SK-N-SH (cell line): ENCODE measurements around the gene NUP210L. TPM values are rescaled to one million over a fixed set of nuclear protein-coding genes. Genes with fewer than 3 reads are reported as not detected.

Experiments
- CTCF ChIA-PET: fragments of 300-600, 350-600 bp; formaldehyde crosslinking; extraction: SDS; loops from one replicate; lab custom pipeline; 2021; lab: Yijun Ruan, JAX
- POLR2A ChIA-PET: fragments of 350-600 bp; sonication (Branson Sonifier 250); formaldehyde crosslinking; extraction: SDS; loops from one replicate; lab custom pipeline; 2020; ENCODE audit warnings: antibody characterized with exemption, inconsistent platforms; lab: Yijun Ruan, JAX
- DNase-seq: peaks from one replicate; pipeline ENCODE4 v3.0.0; 2012
- H2AFZ ChIP-seq: fragments of 200-600 bp; sonication (generic); 2 replicates; pipeline ENCODE4 v1.8.1; 2016; ENCODE audit warnings: antibody characterized with exemption, mild to moderate bottlenecking, low read depth
- H3F3A ChIP-seq: fragments of 200-600 bp; sonication (generic); replicated peaks from 2 replicates; pipeline ENCODE3; 2016; ENCODE audit warnings: antibody characterized with exemption, mild to moderate bottlenecking; ENCODE audit not compliant: insufficient read depth
- H3K27ac ChIP-seq, 2 experiments: fragments of 200-500 bp in 1 of 2; fragments of 200-600 bp in 1 of 2; sonication (Bioruptor generic) in 1 of 2; sonication (generic), shearing (Covaris generic) in 1 of 2; 2 replicates each; pipeline versions ENCODE4 v1.5.1 to v1.6.1; 2014 to 2016; ENCODE audit warnings: low read depth in 2 of 2, inconsistent platforms in 1 of 2, low read length in 1 of 2, mild to moderate bottlenecking in 1 of 2, mixed read lengths in 1 of 2
- H3K27me3 ChIP-seq: fragments of 200-600 bp; sonication (generic), shearing (Covaris generic); 2 replicates; pipeline ENCODE4 v1.6.1; 2016; ENCODE audit warnings: mixed run types; ENCODE audit not compliant: insufficient read depth
- H3K36me3 ChIP-seq, 2 experiments: fragments of 200-500 bp in 1 of 2; fragments of 200-600 bp in 1 of 2; sonication (Bioruptor generic) in 1 of 2; sonication (generic) in 1 of 2; replicated peaks in 1 of 2; 2 replicates each; pipeline versions ENCODE3 to v1.5.1; 2014 to 2016; ENCODE audit warnings: low read length in 1 of 2, mild to moderate bottlenecking in 1 of 2; ENCODE audit not compliant: insufficient read depth in 2 of 2, control insufficient read depth in 1 of 2
- H3K4me1 ChIP-seq, 2 experiments: fragments of 200-500 bp in 1 of 2; fragments of 200-600 bp in 1 of 2; sonication (Bioruptor generic) in 1 of 2; sonication (generic), shearing (Covaris generic) in 1 of 2; 2 replicates each; pipeline versions ENCODE4 v1.5.1 to v1.6.1; 2014 to 2016; ENCODE audit warnings: low read depth in 1 of 2, low read length in 1 of 2, mixed run types in 1 of 2; ENCODE audit not compliant: insufficient read depth in 2 of 2, control insufficient read depth in 1 of 2
- H3K4me2 ChIP-seq: fragments of 200-600 bp; sonication (generic), shearing (Covaris generic); 2 replicates; pipeline ENCODE4 v1.6.1; 2017; ENCODE audit warnings: mixed run types
- H3K4me3 ChIP-seq, 2 experiments: fragments of 200-500 bp in 1 of 2; fragments of 200-600 bp in 1 of 2; sonication (Bioruptor generic) in 1 of 2; sonication (generic), shearing (Covaris generic) in 1 of 2; 2 replicates each; pipeline versions ENCODE4 v1.5.1 to v1.8.1; 2014 to 2016; ENCODE audit warnings: low read depth in 2 of 2, inconsistent platforms in 1 of 2, low read length in 1 of 2, mild to moderate bottlenecking in 1 of 2, mixed read lengths in 1 of 2, moderate library complexity in 1 of 2
- H3K79me2 ChIP-seq: fragments of 200-600 bp; sonication (generic); 2 replicates; pipeline ENCODE4 v1.8.1; 2017; ENCODE audit warnings: mild to moderate bottlenecking; ENCODE audit not compliant: insufficient read depth
- H3K9ac ChIP-seq: fragments of 200-600 bp; sonication (generic); 2 replicates; pipeline ENCODE4 v1.6.1; 2017; ENCODE audit warnings: mixed run types
- H3K9me2 ChIP-seq: fragments of 200-600 bp; sonication (generic); 2 replicates; pipeline ENCODE4 v1.6.1; 2017; ENCODE audit warnings: mixed run types
- H3K9me3 ChIP-seq: fragments of 200-600 bp; sonication (generic); 2 replicates; pipeline ENCODE4 v1.6.1; 2017; ENCODE audit warnings: mixed run types, mild to moderate bottlenecking, moderate library complexity
- H4K20me1 ChIP-seq: fragments of 200-600 bp; sonication (generic); 2 replicates; pipeline ENCODE4 v1.6.1; 2017; ENCODE audit warnings: mild to moderate bottlenecking, mixed run types; ENCODE audit not compliant: insufficient read depth
- CHD2 ChIP-seq: fragments of 150-350 bp; IDR thresholded peaks from 2 replicates; pipeline ENCODE4 v1.6.1; 2018; ENCODE audit warnings: low read length; ENCODE audit not compliant: partially characterized antibody
- ELF1 ChIP-seq: IDR thresholded peaks from 2 replicates; pipeline ENCODE4 v1.4.0; 2012
- EP300 ChIP-seq, 2 experiments: IDR thresholded peaks; 2 replicates each; pipeline versions ENCODE4 v1.4.0 to v1.6.1; 2012; ENCODE audit warnings: borderline replicate concordance in 1 of 2, low read depth in 1 of 2, low read length in 1 of 2
- FOSL2 ChIP-seq: IDR thresholded peaks from 2 replicates; pipeline ENCODE4 v1.4.0; 2012; ENCODE audit warnings: low read depth, mild to moderate bottlenecking, moderate library complexity, borderline replicate concordance
- GABPA ChIP-seq: IDR thresholded peaks from 2 replicates; pipeline ENCODE4 v1.4.0; 2012; ENCODE audit warnings: low read depth, mild to moderate bottlenecking
- JUND ChIP-seq: IDR thresholded peaks from 2 replicates; pipeline ENCODE4 v1.4.0; 2012
- MXI1 ChIP-seq: IDR thresholded peaks from 2 replicates; pipeline ENCODE4 v1.6.1; 2012; ENCODE audit warnings: mild to moderate bottlenecking, low read depth, low read length, improper control_type of control experiment
- POLR2AphosphoS5 ChIP-seq: IDR thresholded peaks from 2 replicates; pipeline ENCODE4 v1.6.1; 2012; ENCODE audit warnings: low read depth, low read length
- RAD21 ChIP-seq: IDR thresholded peaks from 2 replicates; pipeline ENCODE4 v1.6.1; 2012; ENCODE audit warnings: mild to moderate bottlenecking, low read length
- SIN3A ChIP-seq: IDR thresholded peaks from 2 replicates; pipeline ENCODE4 v1.6.1; 2012; ENCODE audit warnings: low read depth, mild to moderate bottlenecking, low read length, moderate library complexity, borderline replicate concordance
- TAF1 ChIP-seq: IDR thresholded peaks from 2 replicates; pipeline ENCODE4 v1.6.1; 2012; ENCODE audit warnings: low read depth, mild to moderate bottlenecking, low read length, moderate library complexity, borderline replicate concordance
- TEAD4 ChIP-seq: IDR thresholded peaks from 2 replicates; pipeline ENCODE4 v1.4.0; 2012; ENCODE audit warnings: mild to moderate bottlenecking, borderline replicate concordance; ENCODE audit not compliant: insufficient read depth
- YY1 ChIP-seq: IDR thresholded peaks from 2 replicates; pipeline ENCODE4 v1.4.0; 2012; ENCODE audit warnings: low read depth, mild to moderate bottlenecking
- WGBS: methylation state at CpG from one replicate; pipeline ENCODE4 v1.1.6; 2017; ENCODE audit warnings: low lambda C conversion rate; 5-methylcytosine and 5-hydroxymethylcytosine counted together
- polyA plus RNA-seq, 3 experiments: library from polyadenylated mRNA; depleted of rRNA; stranded (reverse); fragments of >200 nt; gene quantifications; 2 replicates each; pipeline ENCODE4 v1.2.3, GENCODE V29; 2012
- TF ChIP-seq, protein P1 (sequence below): IDR thresholded peaks from 2 replicates; pipeline ENCODE4 v1.4.0; 2012; ENCODE audit warnings: low read depth, borderline replicate concordance

NUP210L gene
- polyA plus RNA-seq, 1 of the 3 experiments (the other 2 are of a cell fraction), result not detected

DNA sequence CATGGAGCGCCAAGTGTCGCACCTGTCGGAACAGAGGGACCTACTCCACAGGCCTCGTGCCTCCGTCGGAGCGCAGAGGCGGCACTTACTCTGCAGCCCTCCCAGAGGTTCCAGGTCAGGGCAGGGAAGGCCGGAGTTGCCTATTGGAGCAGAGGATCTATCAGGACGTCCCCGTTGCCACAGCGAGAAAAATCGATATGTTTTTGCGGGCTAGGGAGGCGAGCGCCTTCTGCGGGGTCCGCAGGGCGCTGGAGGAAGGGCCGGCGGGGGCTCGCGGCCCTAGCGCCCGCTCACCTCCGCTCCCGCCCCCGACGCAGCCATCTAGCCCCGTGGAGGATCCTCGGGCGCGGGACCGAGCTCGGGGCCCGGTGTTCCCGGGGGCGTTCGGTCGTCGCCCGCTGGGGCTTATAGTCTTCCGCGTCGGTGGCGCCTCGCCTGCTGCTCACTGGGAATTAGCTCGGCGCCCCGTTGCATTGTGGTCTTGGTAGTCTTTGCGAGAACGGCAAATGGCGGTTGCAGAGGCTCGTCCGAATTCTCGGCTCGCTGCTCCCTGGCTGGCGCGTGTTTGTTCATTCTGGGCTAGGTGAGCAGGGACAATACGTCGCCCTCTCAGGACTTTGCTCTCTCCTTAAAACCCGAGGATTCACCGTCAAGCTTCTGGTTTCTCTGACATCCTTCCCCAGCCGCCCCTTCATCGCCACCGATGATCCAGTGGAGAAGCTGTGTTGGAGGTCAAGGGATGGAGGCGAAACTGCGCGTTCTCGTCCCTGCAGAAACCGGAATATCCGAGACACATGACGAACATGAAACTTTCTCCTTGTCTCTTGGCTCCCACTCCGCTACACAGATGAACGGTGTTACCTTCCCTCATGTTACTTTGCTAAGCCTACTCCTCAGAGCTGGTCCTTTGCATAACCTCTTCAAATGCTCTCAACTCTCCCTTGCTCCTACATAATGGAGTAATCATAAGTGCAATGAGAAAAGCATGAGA lies 177.3 kb downstream of the NUP210L start, which contains the start of gene JTB:
Gene JTB, minus strand, starts transcription at position 425 of the 991 bp plus-strand sequence. Its CDS starts 422 bp downstream, at position 3.
- Histone ChIP-seq H3F3A (peaks cover 21% of the 10 kb centered on the region), H3K36me3 (peaks cover 32 to 41% of the 10 kb centered on the region in 2 experiments), H3K4me1 (peaks cover 5 to 16% of the 10 kb centered on the region in 2 experiments; a peak in 2 of 4 replicates), H3K27me3 (no peaks in the 10 kb centered on the region), H4K20me1 (no peaks in the 10 kb centered on the region), H3K79me2 (peaks cover 26% of the 10 kb centered on the region), H2AFZ (peak within 1 kb of the TSS; percentile 82), H3K4me2 (peak within 1 kb of the TSS; percentile 96), H3K9ac (peak within 1 kb of the TSS; percentile 83), H3K27ac (peak within 1 kb of the TSS; percentile 63 to 91; a peak in 3 of 4 replicates), H3K9me2 (no peaks in the 10 kb centered on the region), H3K9me3 (no peaks in the 10 kb centered on the region), H3K4me3 (peak within 1 kb of the TSS; percentile 92 to 95)
- ChIA-PET CTCF (interaction anchor here (0.6 to 8.9 kb wide), 13 partner anchors 8 to 457 kb away, joined by 3 to 68 read pairs (median 4); partner anchors contain the start of genes CREB3L4, DENND4B, RAB13 and SLC39A1), POLR2A (interaction anchor here (0.7 to 6.6 kb wide), 8 partner anchors 9 to 1119 kb away, joined by 3 to 69 read pairs (median 6); partner anchors contain the start of genes CREB3L4, RAB13, RPS27 and SLC39A1)
- DNase-seq, result peak; percentile 89
- WGBS, result 1% methylated on average over 56 of the region's 75 CpGs
- TF ChIP-seq, protein P1, sequence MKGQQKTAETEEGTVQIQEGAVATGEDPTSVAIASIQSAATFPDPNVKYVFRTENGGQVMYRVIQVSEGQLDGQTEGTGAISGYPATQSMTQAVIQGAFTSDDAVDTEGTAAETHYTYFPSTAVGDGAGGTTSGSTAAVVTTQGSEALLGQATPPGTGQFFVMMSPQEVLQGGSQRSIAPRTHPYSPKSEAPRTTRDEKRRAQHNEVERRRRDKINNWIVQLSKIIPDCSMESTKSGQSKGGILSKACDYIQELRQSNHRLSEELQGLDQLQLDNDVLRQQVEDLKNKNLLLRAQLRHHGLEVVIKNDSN, result 0 out of 2 replicates have a peak, but pooled peaks have one; percentile 38
- peak; percentile 21; the same call in 1 of the 2 replicates for TF ChIP-seq GABPA
- no peak for TF ChIP-seq JUND
- TF ChIP-seq MXI1, result peak; percentile 35; the same call in 1 of the 2 replicates
- TF ChIP-seq POLR2AphosphoS5, result peak; percentile 64
- no peak for TF ChIP-seq TEAD4
- TF ChIP-seq YY1, result peak; percentile 91
- peak; percentile 38 for TF ChIP-seq CHD2
- no peak for TF ChIP-seq FOSL2
- TF ChIP-seq TAF1, result peak; percentile 82
- TF ChIP-seq SIN3A, result 0 out of 2 replicates have a peak, but pooled peaks have one; percentile 47
- TF ChIP-seq ELF1, result peak; percentile 89

DNA sequence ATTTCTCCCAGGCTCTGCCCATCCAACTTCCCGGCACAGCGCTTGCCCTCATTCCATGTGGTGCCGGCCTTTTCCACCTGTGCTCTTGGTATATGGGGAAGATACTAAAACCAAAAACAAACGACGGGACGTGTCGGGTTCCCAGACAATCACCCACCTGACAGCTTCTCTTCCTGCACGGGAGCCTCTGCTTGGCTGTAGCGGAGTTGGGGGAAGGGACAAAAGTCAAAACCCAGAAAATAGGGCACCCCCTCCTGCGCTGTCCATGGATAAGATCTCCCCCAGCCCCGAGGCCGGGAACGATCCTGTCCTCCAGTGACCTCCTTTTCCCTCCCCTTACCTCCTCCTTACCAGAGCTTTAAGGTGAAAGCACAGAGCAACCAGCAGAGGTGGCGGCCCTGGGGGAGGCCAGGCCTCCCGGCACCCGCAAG lies 178.0 kb downstream of the NUP210L start:
- peak overlapping the region; percentile 92 to 95 for H3K4me3 ChIP-seq
- H3K9me2 ChIP-seq, result no peaks in the 10 kb centered on the region
- POLR2A ChIA-PET, result interaction anchor here (0.7 to 6.6 kb wide), 7 partner anchors 9 to 1120 kb away, joined by 3 to 69 read pairs (median 7); partner anchors contain the start of genes CREB3L4, RAB13, RPS27 and SLC39A1
- peak; percentile 30 for DNase-seq
- peaks cover 5 to 16% of the 10 kb centered on the region in 2 experiments; a peak in 2 of 4 replicates for H3K4me1 ChIP-seq
- peaks cover 26% of the 10 kb centered on the region for H3K79me2 ChIP-seq
- H3K36me3 ChIP-seq, result peaks cover 32 to 36% of the 10 kb centered on the region in 2 experiments
- H3K9ac ChIP-seq, result peak overlapping the region; percentile 83
- TF ChIP-seq POLR2AphosphoS5 (no peak), JUND (no peak), MXI1 (peak; percentile 2; the same call in 1 of the 2 replicates), CHD2 (peak; percentile 13), RAD21 (no peak), EP300 (IDR thresholded peaks at IDR 0.05; ENCODE audit: borderline replicate concordance in 1 of 2, low read depth in 1 of 2, low read length in 1 of 2) (no peak)
- TF ChIP-seq, all 33 proteins: peak for 2
- WGBS, result 2% methylated on average over 14 of the region's 16 CpGs
- Histone ChIP-seq H2AFZ (peak overlapping the region; percentile 82), H3K27me3 (no peaks in the 10 kb centered on the region), H3K27ac (peak overlapping the region; percentile 63 to 91; a peak in 3 of 4 replicates), H3K9me3 (no peaks in the 10 kb centered on the region), H4K20me1 (no peaks in the 10 kb centered on the region), H3F3A (peaks cover 21% of the 10 kb centered on the region), H3K4me2 (peak overlapping the region; percentile 96)
- CTCF ChIA-PET, result interaction anchor here (0.7 to 8.9 kb wide), 8 partner anchors 9 to 176 kb away, joined by 3 to 68 read pairs (median 6); partner anchors contain the start of genes CREB3L4, DENND4B and RAB13
